ENCODE results near the gene LYL1.
A peak's percentile ranks its signal among the peaks of the same experiment; 100 is the strongest.

The LYL1 gene

DNA sequence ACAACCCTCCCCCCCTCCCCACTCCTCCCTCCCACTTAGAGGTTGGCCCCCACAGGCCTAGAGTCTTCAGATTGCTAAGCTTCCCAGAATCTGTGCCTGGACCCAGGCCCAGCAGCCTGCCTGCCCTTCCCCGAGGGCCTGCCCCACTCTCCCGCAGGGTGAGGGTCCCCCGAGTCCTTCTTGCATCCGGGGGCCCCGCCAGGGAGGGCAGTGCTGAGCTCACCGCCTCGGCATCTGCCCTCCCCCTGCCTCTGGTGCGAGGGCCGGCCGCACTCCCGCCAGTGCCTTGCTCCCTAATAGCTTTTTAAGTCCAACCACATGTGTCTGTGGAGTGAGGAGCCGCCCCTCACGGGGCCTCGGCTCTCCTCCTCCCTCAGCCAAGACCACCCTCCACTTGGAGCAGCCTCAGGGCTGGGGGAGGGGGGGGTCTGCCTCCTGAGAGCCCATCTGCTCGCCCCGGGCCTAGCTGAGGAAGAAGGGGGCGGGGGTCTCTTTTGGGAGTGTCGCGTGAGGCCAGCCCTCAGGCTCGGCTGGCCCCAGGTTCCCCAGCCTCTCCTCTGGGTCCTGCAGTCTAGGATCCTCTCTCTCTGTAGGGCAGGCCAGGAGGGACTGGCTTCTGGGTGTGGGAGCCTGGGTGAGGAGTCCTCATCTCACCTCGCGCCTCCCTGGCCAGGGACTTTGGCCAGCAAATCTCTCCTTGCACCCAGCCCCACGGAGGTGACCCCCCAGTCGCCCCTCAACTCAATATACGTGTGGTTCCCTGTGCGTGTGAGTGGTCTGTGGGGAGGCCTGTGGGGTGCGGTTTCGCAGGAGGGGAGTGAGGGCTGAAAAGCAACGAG, 47.2 kb downstream of the LYL1 start:
- DNase-seq (ENCODE audit: low spot score): no peak

DNA sequence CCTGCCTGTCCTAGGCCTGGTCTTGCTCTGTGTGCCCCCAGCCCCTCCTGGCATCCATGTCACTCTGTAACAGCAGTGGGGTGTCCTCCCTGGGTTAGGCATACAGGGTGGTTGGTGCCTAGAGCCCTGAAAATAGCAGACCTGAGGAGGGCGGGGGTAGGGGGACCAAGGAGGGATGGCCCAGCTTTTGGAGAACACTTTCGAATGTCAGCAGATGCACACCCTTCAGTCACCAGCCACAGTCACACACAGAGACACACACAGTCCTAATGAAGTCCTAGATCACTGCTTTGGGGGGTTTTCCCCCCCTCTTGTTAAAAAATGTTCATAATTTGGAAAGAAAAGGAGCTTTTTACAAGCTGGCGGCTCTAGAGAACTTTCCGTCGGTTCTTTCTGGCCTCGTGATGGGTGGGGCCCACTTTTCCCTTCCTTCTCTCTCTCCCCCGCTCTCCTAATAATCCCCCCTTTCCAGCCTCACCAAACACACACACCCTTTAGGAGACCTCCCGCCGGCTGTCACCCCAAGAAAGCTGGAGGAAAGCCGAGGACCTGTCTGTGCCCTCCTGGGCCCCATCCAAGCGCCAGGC, 47.9 kb downstream of the LYL1 start:
- no peak for DNase-seq (ENCODE audit: low spot score)

DNA sequence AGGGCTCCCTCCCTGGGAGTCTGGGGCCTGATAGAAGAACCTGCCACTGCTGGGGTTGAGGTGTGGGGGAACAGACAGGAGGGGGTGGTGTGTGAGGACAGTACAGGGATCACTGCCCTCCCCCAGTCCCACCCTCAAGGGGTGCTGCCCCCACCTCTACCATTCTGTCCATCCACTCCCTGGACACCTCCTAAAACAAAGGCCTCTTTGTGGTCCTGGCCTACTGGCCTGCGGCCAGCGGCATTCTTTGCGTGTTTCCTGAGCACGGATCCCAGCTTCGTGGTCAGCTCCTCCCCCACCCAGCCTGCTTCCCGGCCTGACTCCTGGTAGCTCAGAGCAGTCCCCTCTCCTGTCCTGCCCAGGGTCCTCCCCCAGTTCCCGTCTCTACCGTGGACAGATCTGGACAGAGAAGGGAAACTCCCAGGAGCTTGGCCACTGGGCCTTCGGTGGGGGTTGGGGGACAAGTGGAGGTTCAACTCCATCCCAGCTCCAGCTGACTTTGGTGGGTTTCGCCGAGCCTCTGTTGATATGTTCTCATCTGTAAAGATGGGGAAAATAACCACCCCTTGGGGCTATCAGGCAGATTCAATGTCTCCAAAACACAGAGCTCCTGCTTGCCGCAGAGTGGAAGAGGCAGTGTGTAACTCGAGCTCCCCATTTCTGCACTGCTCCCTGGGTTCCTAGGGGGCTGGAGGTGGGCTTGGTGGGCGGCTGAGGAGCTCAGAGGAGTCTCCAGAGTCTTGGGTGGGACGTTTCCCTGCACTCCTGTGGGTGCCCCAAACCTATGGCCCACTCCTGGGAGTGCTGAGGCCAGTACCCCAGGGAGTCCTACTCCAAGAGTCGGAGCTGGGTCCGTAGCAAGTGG, 48.7 kb downstream of the LYL1 start:
- peak; percentile 57 for DNase-seq (ENCODE audit: low spot score)

DNA sequence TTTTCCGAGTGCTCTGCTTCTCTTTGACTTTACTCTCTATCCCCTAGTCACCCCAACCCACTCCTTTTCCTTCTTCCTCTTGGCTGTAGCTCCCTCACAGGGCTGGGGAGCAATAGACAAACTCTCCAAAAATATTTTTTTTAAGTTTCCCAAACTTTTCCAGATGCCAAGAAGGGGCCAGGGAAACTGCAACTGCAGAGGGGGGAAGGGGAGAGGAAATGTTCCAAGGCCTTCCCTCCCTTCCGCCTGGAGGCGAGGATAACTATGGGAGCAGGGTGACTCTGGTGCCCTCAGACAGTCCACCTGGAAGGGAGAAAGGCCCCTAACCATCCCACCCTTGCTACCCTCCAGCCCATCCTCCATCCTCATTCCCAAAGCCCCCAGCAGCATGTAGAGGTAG, 49.4 kb downstream of the LYL1 start:
- DNase-seq (ENCODE audit: low spot score): no peak

DNA sequence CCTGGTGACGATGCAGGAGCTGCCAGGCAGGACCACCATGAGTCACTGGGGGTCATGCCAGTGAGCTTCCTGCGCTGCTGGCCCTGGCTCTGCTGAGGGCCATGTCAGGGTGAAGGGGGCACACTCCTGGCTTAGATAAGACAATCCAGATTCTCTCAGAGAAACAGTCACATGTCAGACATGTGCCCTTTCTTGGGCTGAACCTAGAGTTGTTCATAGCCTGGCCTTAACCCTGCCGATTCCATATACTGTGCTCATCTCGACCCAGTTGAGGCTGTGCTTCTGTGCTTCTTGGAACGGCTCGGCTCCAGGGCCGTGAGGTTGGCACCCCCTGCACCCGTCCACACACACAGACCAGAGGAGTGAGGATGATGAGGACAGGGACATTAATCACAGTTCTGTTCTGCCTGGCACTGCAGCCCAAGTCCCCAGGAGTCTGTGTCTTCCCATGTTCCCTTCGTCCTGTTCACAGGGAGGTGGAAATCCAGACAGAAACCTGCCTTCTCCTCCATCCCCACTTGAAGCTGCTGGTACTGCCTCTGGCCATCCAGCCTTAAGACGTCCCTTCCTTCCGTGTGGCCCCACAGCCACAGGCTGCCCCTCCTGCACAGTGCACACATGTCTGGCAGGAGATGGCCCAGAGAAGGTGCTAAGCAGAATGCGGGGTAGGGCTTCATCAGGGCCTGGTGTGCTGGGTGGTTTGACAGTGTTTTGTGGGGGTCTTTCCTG, 50.0 kb downstream of the LYL1 start:
- DNase-seq (ENCODE audit: low spot score): no peak

DNA sequence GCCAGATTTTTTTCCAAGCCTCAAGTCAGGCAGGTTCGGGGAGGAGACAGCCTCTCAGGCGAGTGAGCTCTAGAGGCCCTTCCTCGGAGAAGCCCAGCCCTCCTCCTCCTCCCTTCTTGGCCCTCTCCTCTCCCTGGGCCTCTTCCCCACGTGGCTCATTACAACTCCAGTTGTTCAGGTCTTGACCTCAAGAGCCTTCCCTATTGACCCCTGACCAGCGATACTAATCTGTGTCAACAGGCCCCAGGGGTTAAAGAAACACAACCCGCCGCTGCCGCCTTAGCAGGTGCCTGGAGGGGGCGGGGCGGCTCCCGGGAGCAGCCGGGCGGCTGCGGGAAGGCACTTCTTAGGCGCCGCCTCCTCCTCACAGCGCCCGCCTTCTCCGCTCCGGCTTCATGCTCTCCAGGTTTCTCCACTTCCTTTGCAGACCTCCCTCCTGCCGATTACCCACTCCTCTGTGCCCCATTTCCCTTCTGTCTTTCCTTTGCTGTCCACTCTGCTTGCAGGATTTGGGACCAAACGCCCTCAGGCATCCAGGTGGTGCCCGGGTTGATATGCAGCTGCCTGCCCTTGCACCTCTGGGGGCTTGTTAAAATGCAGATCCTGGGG, 51.0 kb downstream of the LYL1 start:
- no peak for DNase-seq (ENCODE audit: low spot score)

DNA sequence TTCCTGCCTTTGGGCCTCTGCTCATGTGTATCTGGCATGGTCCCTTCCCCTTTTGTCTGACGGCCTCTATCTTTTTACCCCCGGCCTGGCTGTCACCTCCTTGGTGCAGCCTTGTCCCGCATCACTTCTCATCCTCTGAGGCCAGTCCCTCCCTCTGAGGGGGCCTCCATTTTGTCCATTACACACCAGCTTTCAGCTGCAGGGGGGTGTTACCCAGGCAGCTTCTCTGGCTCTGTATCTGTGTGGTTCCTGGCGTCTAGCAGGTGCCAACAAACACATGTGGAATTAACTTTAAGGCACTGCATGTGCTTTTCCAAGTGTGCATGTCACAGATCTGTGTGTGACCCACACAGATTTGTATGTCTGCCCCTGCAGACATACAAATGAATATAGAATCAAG, 52.4 kb downstream of the LYL1 start:
- DNase-seq (ENCODE audit: low spot score): no peak
